Stimulated activated CD8-positive, alpha-beta memory T cell treated with anti-CD3 and anti-CD28 coated beads, Interleukin-4, amount 100 ng/mL, for 1 hour (primary cell): Measurements from ENCODE around the gene AGAP4.
"Not testable (repeated sequence)": the region's sequence is repeated elsewhere in the genome, so short reads cannot be mapped to it uniquely, and the experiment has no call there.

ENCODE experiments used
- DNase-seq, 2 donors: peaks; one replicate each; pipeline ENCODE4 v3.0.0-alpha.2; 2020; ENCODE audit warnings: low read depth in 2 of 2, low spot score in 1 of 2

The AGAP4 gene

GRCh38 chr10:45790694-45791426 lies 56.4 kb downstream of the AGAP4 start:
- DNase-seq: not testable (repeated sequence)

- DNase-seq: not testable (repeated sequence)
Measured at GRCh38 chr10:45789991-45790390, 57.3 kb downstream of the AGAP4 start.

- not testable (repeated sequence) for DNase-seq
Measured at GRCh38 chr10:45787212-45787741, 60.0 kb downstream of the AGAP4 start.

- DNase-seq: not testable (repeated sequence)
Measured at GRCh38 chr10:45786217-45786616, 61.1 kb downstream of the AGAP4 start.
